K562 (cell line): ENCODE measurements around the gene TMEM11. TPM values are rescaled to one million over a fixed set of nuclear protein-coding genes. Genes with fewer than 3 reads are reported as not detected.

Experiments used
- ARID4B ChIP-seq: sonication (generic); formaldehyde crosslinking; IDR thresholded peaks from 2 replicates; pipeline ENCODE4 v1.8.0; 2022; ENCODE audit warnings: mild to moderate bottlenecking, missing genetic modification reagents
- BRD9 ChIP-seq: fragments of 450-650 bp; IDR thresholded peaks from 2 replicates; pipeline ENCODE4 v1.6.1; 2018; ENCODE audit warnings: low read depth; ENCODE audit not compliant: partially characterized antibody
- CTBP1 ChIP-seq: fragments of 450-650 bp; IDR thresholded peaks from 2 replicates; pipeline ENCODE4 v1.6.1; 2016; ENCODE audit warnings: borderline replicate concordance
- GATAD2B ChIP-seq: fragments of 450-650 bp; IDR thresholded peaks from 2 replicates; pipeline ENCODE4 v1.6.1; 2017; ENCODE audit warnings: mild to moderate bottlenecking, borderline replicate concordance
- GTF2F1 ChIP-seq: IDR thresholded peaks from 2 replicates; pipeline ENCODE4 v1.6.1; 2011; ENCODE audit warnings: low read depth, low read length, improper control_type of control experiment
- SAFB2 ChIP-seq: fragments of 200-400 bp; formaldehyde crosslinking; IDR thresholded peaks from 2 replicates; pipeline ENCODE4 v1.6.1; 2018; ENCODE audit warnings: borderline replicate concordance, low read length, low read depth, moderate library complexity; ENCODE audit not compliant: severe bottlenecking
- TCF7L2 ChIP-seq: fragments of 150-350 bp; IDR thresholded peaks from 2 replicates; pipeline ENCODE4 v1.6.1; 2016; ENCODE audit warnings: low read depth, mild to moderate bottlenecking, low read length, moderate library complexity
- TGIF2 ChIP-seq: sonication (generic); formaldehyde crosslinking; IDR thresholded peaks from 2 replicates; pipeline ENCODE4 v1.8.1; 2022; ENCODE audit warnings: mild to moderate bottlenecking, missing genetic modification reagents, moderate library complexity
- ZBTB9 ChIP-seq: fragments of 450-650 bp; formaldehyde crosslinking; IDR thresholded peaks from 2 replicates; pipeline ENCODE4 v1.4.0; 2020; ENCODE audit warnings: mild to moderate bottlenecking, moderate library complexity
- ZNF407 ChIP-seq: fragments of 450-650 bp; IDR thresholded peaks from 2 replicates; pipeline ENCODE4 v1.6.1; 2016; ENCODE audit warnings: low read depth
- ZNF512 ChIP-seq: IDR thresholded peaks from 2 replicates; pipeline ENCODE4 v1.6.1; 2016; ENCODE audit warnings: missing genetic modification characterization, missing compliant biosample characterization
- polyA plus RNA-seq, 8 experiments: library from polyadenylated mRNA; depleted of rRNA in 4 of 8; stranded (reverse) in 5 of 8; unstranded in 3 of 8; fragments of >200 nt; fragmentation: Nextera tagmentation in 2 of 8; fragmentation: Illumina TruSeq in 1 of 8; extraction: Ambion mirVana in 2 of 8; extraction: Trizol in 1 of 8; gene quantifications; 2 replicates each; pipeline versions ENCODE4 v1.2.1 to v1.2.3, GENCODE V29; 2011 to 2014; ENCODE audit warnings: inconsistent platforms in 1 of 8, missing spikeins in 1 of 8
- total RNA-seq, 7 experiments: library from RNA; depleted of rRNA in 6 of 7; stranded (reverse); fragments of >200 nt in 6 of 7; fragmentation: Illumina TruSeq in 2 of 7; extraction: Trizol in 2 of 7; gene quantifications; 2 replicates each; pipeline versions ENCODE4 v1.2.1 to v1.2.3, GENCODE V29; 2011 to 2021; ENCODE audit warnings: low replicate concordance in 1 of 7

Gene TMEM11
- total and polyA plus RNA-seq, 9 of the 15 experiments (the other 6 are each of a cell fraction or from before 2014, with no cell fraction given): 12.0 to 40.7 (median 30.0) TPM

GRCh38 chr17:21214015-21214776 is at the start of gene TMEM11 (continued):
- TF ChIP-seq ZNF407: no peak
- TF ChIP-seq CTBP1: no peak
- no peak for TF ChIP-seq ARID4B (CRISPR knock-in tag)
- no peak for TF ChIP-seq TCF7L2
- TF ChIP-seq SAFB2: no peak
- TF ChIP-seq TGIF2 (CRISPR knock-in tag): no peak
- TF ChIP-seq GTF2F1: no peak
- TF ChIP-seq BRD9: no peak
- no peak for TF ChIP-seq ZNF512
- TF ChIP-seq ZBTB9 (CRISPR knock-in tag): peak; percentile 89; the same call in 1 of the 2 replicates
- no peak for TF ChIP-seq GATAD2B
